Measurements from ENCODE around the gene TEDDM1.

TEDDM1 gene

GRCh38 chr1:182442333-182442732 is 41.9 kb upstream of the TEDDM1 start:
- Histone ChIP-seq H3K27me3 (peaks cover 0 to 8% of the 10 kb centered on the region in 2 donors), H3K4me3 (no peak overlapping the region), H3K36me3 (no peaks in the 10 kb centered on the region), H3K4me1 (no peaks in the 10 kb centered on the region), H3K27ac (no peak overlapping the region), H3K9me3 (no peaks in the 10 kb centered on the region)
- intact Hi-C loops (cut with DNase I; ENCODE audit: low total_unique reads) = no loop called here
- no peak for TF ChIP-seq CTCF (IDR thresholded peaks at IDR 0.05)
- no peak for DNase-seq

- Histone ChIP-seq H3K27me3 (peaks cover 0 to 8% of the 10 kb centered on the region in 2 donors), H3K36me3 (no peaks in the 10 kb centered on the region), H3K9me3 (no peaks in the 10 kb centered on the region), H3K4me1 (no peaks in the 10 kb centered on the region), H3K27ac (no peak overlapping the region), H3K4me3 (no peak overlapping the region)
- intact Hi-C loops (cut with DNase I; ENCODE audit: low total_unique reads) = no loop called here
- DNase-seq = no peak
- TF ChIP-seq CTCF (IDR thresholded peaks at IDR 0.05) = no peak
These were observed 41.3 kb upstream of the TEDDM1 start for GRCh38 chr1:182441719-182442118.

GRCh38 chr1:182438326-182438725 is 37.9 kb upstream of the TEDDM1 start:
- H3K9me3 ChIP-seq = no peaks in the 10 kb centered on the region
- no peak for DNase-seq
- H3K36me3 ChIP-seq = no peaks in the 10 kb centered on the region
- no peaks in the 10 kb centered on the region for H3K27me3 ChIP-seq
- H3K4me3 ChIP-seq = no peak overlapping the region
- no peak for TF ChIP-seq CTCF (IDR thresholded peaks at IDR 0.05)
- intact Hi-C loops (cut with DNase I; ENCODE audit: low total_unique reads) = no loop called here
- H3K4me1 ChIP-seq = no peaks in the 10 kb centered on the region
- H3K27ac ChIP-seq = no peak overlapping the region

GRCh38 chr1:182433580-182433979 is 33.1 kb upstream of the TEDDM1 start:
- no peak for DNase-seq
- intact Hi-C loops (cut with DNase I; ENCODE audit: low total_unique reads) = no loop called here
- Histone ChIP-seq H3K36me3 (no peaks in the 10 kb centered on the region), H3K27ac (no peak overlapping the region), H3K4me3 (no peak overlapping the region), H3K27me3 (no peaks in the 10 kb centered on the region), H3K9me3 (no peaks in the 10 kb centered on the region), H3K4me1 (no peaks in the 10 kb centered on the region)
- TF ChIP-seq CTCF (IDR thresholded peaks at IDR 0.05) = no peak

- no peak for DNase-seq
- intact Hi-C loops (cut with DNase I; ENCODE audit: low total_unique reads) = no loop called here
- no peaks in the 10 kb centered on the region for H3K36me3 ChIP-seq
- no peak overlapping the region for H3K27ac ChIP-seq
- H3K4me3 ChIP-seq = no peak overlapping the region
- H3K4me1 ChIP-seq = no peaks in the 10 kb centered on the region
- TF ChIP-seq CTCF (IDR thresholded peaks at IDR 0.05) = no peak
- no peaks in the 10 kb centered on the region for H3K27me3 ChIP-seq
- H3K9me3 ChIP-seq = no peaks in the 10 kb centered on the region
These were observed 30.8 kb upstream of the TEDDM1 start for GRCh38 chr1:182431278-182431677.
